Adrenal gland (tissue), 5 donors: ENCODE data around the gene SNAI3.

Source experiments
- CTCF ChIP-seq, 6 experiments: fragments of 450-650 bp in 4 of 6; fragments of 200-600 bp in 2 of 6; sonication (generic) in 1 of 6; IDR thresholded peaks; 1 replicate in 5 of 6; 2 replicates in 1 of 6; pipeline versions ENCODE4 v1.5.1 to v1.8.0; 2016 to 2021; ENCODE audit warnings: antibody characterized with exemption in 6 of 6, mild to moderate bottlenecking in 2 of 6, moderate library complexity in 1 of 6
- POLR2A ChIP-seq, 2 donors: fragments of 450-650 bp; IDR thresholded peaks; one replicate each; pipeline ENCODE4 v1.6.1; 2017; ENCODE audit warnings: antibody characterized with exemption in 2 of 2, mild to moderate bottlenecking in 2 of 2, moderate library complexity in 1 of 2
- donor health status: DM: no; HTN: no; CAD: no.

GRCh38 chr16:88635671-88636319 lies 50.5 kb downstream of the SNAI3 start:
- TF ChIP-seq POLR2A (IDR thresholded peaks at IDR 0.05) (no peak), CTCF (IDR thresholded peaks at IDR 0.05) (no peak)
